Posterior vena cava (tissue), 2 donors: ENCODE results near the gene TCTN2. TPM values are rescaled to one million over a fixed set of nuclear protein-coding genes. Genes with fewer than 3 reads are reported as not detected.

Experiments
- DNase-seq: peaks from one replicate; pipeline ENCODE4 v3.0.0-alpha.2; 2020; ENCODE audit warnings: low spot score
- intact Hi-C, 2 donors: fragments of 100-400 bp; cut with DNase I; formaldehyde crosslinking; loops; one replicate each; pipeline versions ENCODE4 v1.14.1 to v1.14.2; 2022 to 2023
- long read RNA-seq, 2 donors: library from polyadenylated mRNA; unstranded; transcript quantifications; one replicate each; pipeline ENCODE4 v2.0.0, GENCODE V29; 2020 to 2021
- total RNA-seq, 2 donors: library from RNA; stranded (reverse); fragmentation: NEBNext Ultra II Directional; extraction: Animal tissue kit (Norgen Biotek cat#: 25700); gene quantifications; one replicate each; pipeline ENCODE4 v1.2.1, GENCODE V29; 2021
- donor health status: DM: yes; HTN: yes; CAD: no.
- donor health status: DM: yes; HTN: yes; CAD: no.

TCTN2 gene
- total RNA-seq = 1 to 10 TPM; 7.6 to 7.8 TPM
- long read RNA-seq, donor 1 = 0 reads
- long read RNA-seq, donor 2, partial matches to known transcripts = 1 of 4 reads
- long read RNA-seq, donor 2, other reads (novel, unspliced or antisense) = 2 of 4 reads

GRCh38 chr12:123670882-123671728, at the start of gene TCTN2:
TSS of gene TCTN2 (plus strand) at chr12:123671113. CDS start at chr12:123671241, 128 bp downstream.
- peak; percentile 98 for DNase-seq
- intact Hi-C loops = no loop called here

GRCh38 chr12:123621619-123622530, 49.0 kb upstream of the TCTN2 start:
- DNase-seq = no peak

GRCh38 chr12:123633379-123634141, 37.4 kb upstream of the TCTN2 start, which contains the start of the genes EIF2B1 and GTF2H3:
TSS of gene EIF2B1 (minus strand) at chr12:123633686. CDS start at chr12:123633557, 129 bp downstream.
TSS of gene GTF2H3 (plus strand) at chr12:123633829. CDS start at chr12:123633860, 31 bp downstream.
- peak; percentile 98 for DNase-seq
- intact Hi-C loops = no loop called here

More at GRCh38 chr12:123621619-123622530, 49.0 kb upstream of the TCTN2 start:
- intact Hi-C loops = no loop called here

DNA sequence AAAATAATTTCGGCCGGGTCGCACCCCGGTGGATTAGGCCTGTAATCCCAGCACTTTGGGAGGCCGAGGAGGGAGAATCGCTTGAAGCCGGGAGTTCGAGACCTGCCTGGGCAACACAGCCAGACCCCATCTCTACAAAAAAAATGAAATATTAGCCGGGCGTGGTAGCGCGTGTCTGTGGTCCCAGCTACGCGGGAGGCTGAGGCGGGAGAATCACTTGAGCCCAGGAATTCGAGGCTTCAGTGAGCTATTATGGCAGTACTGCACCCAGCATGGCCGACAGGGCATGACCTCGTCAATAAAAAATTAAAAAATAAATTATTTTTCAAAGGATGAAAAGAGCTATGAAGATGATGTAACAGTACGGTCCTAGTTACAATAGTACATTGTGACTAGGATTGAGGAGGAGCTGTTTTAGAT, 36.8 kb upstream of the TCTN2 start:
- no peak for DNase-seq
- intact Hi-C loops = no loop called here

DNA sequence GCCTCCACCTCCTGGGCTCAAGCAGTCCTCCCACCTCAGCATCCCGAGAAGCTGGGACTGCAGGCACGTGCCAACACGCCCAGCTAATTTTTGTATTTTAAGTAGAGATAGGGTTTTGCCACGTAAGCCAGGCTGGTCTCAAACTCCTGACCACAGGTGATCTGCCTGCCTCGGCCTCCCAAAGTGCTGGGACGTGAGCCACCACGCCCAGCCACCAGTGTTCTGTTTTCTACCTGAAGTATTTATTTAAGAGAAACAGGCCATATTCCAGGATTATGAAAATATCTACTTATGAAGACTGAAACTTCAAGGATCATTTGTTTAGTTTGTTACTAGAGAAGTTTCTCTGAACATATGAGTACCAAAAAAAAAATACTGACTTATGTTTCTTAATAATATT, 27.0 kb upstream of the TCTN2 start:
- no peak for DNase-seq
- intact Hi-C loops = no loop called here

- intact Hi-C loops = no loop called here
These were observed 25.5 kb upstream of the TCTN2 start for GRCh38 chr12:123645380-123645779.

GRCh38 chr12:123645878-123646277, 25.0 kb upstream of the TCTN2 start:
- no peak for DNase-seq
- intact Hi-C loops = no loop called here

More at GRCh38 chr12:123645380-123645779, 25.5 kb upstream of the TCTN2 start:
- no peak for DNase-seq

DNA sequence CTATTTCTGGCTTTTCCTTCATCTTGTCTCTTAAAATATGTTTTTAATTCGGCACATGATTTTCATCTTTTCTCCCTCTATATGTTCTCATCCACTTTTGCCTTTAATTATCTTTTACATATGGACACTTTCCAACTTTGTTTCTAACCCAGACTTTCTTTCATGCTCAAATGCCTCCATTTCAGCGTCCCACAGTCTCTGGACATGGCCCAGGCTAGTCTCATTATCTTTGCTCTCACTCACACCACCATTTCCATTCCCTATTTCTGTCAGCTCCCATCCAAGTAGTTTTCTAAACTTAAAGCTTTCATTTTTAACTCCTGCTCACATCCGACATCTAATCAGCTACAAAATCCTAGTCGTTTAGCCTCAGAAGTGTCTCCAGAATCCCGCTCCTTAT, 22.5 kb upstream of the TCTN2 start:
- intact Hi-C loops = no loop called here

DNA sequence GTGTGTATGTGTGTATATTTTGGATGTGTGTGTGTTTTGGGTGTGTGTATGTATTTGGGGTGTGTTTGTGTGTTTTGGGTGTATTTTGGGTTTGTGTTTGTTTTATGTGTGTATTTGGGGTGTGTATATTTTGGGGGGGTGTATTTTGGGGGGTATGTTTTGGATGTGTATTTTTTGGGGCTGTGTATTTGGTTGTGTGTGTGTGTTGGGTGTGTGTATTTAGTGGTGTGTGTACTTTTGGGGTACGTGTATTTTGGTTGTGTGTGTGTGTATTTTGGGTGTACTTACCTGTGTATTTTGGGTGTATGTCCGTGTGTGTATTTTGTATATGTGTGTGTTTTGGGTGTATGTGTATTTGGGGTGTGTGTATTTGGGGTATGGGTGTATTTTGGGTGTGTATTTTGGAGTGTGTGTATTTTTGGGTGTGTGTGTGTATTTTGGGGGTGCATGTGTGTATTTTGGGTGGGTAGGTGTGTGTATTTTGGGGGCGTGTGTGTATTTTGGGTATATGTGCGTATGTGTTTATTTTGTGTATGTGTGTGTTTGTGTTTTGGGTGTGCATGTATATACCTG, 16.7 kb upstream of the TCTN2 start:
- intact Hi-C loops = no loop called here
- DNase-seq = no peak

More for the DNA sequence above, 22.5 kb upstream of the TCTN2 start:
- no peak for DNase-seq

DNA sequence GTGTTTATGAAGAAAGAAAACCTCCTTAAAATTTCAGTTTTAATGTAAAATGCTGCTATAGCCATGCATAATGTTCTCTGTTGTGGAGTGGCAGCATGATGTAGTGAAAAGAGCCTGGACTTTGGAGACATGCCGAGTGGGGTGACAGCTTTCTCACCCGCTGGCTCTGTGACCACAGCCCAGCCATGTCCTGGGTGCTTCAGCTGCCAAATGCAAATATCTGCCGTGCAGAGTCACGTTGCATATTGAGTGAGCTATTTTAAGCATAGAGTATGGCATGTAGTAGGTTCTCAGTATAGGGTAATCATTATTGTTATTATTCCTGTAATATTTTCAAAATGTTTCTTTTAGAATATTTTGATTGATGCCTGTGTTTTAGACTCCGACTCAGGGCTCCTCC, 15.5 kb upstream of the TCTN2 start:
- intact Hi-C loops = no loop called here
- no peak for DNase-seq

- no peak for DNase-seq
- intact Hi-C loops = no loop called here
These were observed 14.5 kb upstream of the TCTN2 start for GRCh38 chr12:123656392-123656791.

DNA sequence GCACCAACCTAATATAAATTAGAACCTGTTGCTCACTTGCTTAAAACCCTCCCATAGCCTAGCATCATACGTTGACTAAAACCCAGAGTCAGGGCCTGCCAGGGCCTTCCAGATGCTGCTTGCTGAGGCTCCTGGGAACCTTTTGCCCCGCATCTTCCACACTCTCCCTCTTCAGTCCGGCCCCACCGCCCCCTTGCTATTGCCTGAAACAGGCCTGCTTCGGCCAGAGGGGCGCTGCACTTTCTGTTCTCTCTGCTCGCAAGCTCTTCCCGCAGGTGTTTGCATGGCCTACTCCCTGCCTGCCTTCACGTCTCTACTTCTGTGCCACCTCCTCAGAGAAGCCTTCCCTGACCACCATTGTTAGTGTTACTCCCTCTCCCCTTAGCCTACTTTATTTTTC, 13.7 kb upstream of the TCTN2 start:
- intact Hi-C loops = no loop called here
- DNase-seq = no peak

DNA sequence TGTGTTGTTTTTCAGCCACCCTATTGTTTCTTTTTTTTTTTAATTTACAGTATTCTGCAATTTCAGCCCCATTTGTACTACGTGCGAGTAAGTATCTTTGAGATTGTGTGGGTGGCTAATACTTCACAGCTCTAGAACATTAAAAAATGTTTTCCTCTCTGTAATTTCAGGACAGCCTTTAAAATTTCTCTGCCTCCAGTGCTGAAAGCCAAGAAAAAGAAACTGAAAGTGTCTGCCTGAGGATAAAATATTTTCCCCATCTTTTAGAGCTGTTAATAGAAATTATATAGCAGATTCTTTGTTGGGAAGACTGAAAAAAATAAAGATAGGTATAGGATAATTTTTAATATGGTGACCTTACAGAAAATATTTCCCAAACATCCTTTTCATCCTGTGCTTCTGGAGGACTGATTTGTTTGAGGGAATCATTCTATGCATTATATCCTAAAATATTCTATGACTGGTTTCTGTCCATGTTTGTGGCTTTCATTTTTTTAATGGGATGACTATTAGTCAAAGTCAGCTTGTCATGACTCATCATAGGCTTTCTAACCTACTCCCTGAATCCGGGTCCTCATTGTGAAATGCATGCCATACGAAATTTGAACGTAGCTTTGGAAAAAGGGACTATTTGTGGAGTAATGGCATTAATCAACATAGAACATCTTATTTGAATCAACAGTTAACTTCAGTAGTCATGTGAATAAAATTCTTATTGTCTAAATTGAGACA, 10.8 kb upstream of the TCTN2 start:
- no peak for DNase-seq
- intact Hi-C loops = no loop called here

- DNase-seq = no peak
- intact Hi-C loops = no loop called here
These were observed 3.1 kb upstream of the TCTN2 start for GRCh38 chr12:123667771-123668170.

GRCh38 chr12:123671876-123672275, 963 bp downstream of the TCTN2 start:
- intact Hi-C loops = no loop called here

GRCh38 chr12:123675436-123675835, 4.5 kb downstream of the TCTN2 start:
- DNase-seq = no peak

More at GRCh38 chr12:123671876-123672275, 963 bp downstream of the TCTN2 start:
- no peak for DNase-seq

DNA sequence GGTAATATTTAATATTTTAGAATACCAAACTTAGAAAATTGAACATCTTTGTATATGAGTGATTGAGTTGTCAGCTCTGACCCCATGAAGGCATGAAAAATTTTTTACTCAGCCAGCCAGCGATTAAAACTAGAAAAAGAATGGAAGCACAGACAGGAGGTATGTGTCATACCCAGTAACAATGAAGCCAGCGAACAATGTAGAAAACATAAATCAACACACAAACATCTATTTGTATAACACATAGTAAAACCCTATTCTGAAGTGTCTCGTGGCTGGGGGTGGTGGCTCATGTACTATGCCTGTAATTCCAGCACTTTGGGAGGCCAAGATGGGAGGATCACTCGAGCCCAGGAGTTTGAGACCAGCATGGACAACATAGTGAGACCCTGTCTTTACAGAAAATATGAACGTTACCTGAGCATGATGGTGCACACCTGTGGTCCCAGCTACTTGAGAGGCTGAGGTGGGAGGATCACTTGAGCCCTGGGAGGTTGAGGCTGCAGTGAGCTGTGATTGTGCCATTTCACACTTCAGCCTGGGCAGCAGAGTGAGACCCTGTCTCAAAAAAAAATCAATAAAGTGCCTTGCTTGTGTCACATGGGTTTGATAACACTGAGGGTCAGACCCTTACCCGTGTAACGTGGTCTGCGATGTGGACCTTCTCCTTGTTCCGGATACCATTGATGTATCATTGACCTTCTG, 5.9 kb downstream of the TCTN2 start:
- intact Hi-C loops = no loop called here
- DNase-seq = no peak

More at GRCh38 chr12:123675436-123675835, 4.5 kb downstream of the TCTN2 start:
- intact Hi-C loops = no loop called here
